ENCODE results near the gene ATP5PD.

- TF ChIP-seq CTCF (IDR thresholded peaks at IDR 0.05), result no peak
- TF ChIP-seq POLR2A (IDR thresholded peaks at IDR 0.05), result no peak
Observed at GRCh38 chr17:75019146-75019545, 27.6 kb downstream of the ATP5PD start.

Data from thyroid gland (tissue), 4 donors.